Measurements from ENCODE around the gene PRR35. TPM values are rescaled to one million over a fixed set of nuclear protein-coding genes. Genes with fewer than 3 reads are reported as not detected.

Gene PRR35
- total and polyA plus RNA-seq, 8 donors: not detected

DNA sequence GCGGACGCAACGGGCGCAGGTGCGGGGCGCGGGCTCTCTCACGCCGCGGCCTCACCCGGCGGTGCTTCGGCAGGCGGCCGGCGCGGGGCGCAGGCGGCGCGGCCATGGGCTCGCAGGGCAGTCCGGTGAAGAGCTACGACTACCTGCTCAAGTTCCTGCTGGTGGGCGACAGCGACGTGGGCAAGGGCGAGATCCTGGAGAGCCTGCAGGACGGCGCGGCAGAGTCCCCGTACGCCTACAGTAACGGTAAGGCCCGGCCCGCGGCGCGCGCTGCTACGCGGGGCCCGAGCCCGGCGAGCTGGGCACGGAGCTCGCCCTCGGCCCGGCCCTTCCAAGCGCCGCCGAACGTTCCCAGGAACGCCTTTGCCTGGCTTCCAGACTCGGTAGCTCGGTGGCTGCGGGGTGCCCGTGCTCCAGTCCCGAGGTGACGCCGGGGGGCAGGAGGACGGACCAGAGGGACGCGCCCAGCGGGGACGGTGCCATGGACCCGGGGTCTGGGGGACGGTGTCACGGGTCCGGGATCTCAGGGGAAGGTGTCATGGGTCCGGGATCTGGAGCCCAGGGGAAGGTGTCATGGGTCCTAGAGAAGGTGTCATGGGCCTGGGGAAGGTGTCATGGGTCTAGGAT, 30.1 kb downstream of the PRR35 start:
- TF ChIP-seq POLR2AphosphoS5 (IDR thresholded peaks at IDR 0.05) (peak in 1 of 3 donors; percentile 10), POLR2A (IDR thresholded peaks at IDR 0.05) (no peak), EP300 (IDR thresholded peaks at IDR 0.05) (no peak)
- TF ChIP-seq, protein P1, sequence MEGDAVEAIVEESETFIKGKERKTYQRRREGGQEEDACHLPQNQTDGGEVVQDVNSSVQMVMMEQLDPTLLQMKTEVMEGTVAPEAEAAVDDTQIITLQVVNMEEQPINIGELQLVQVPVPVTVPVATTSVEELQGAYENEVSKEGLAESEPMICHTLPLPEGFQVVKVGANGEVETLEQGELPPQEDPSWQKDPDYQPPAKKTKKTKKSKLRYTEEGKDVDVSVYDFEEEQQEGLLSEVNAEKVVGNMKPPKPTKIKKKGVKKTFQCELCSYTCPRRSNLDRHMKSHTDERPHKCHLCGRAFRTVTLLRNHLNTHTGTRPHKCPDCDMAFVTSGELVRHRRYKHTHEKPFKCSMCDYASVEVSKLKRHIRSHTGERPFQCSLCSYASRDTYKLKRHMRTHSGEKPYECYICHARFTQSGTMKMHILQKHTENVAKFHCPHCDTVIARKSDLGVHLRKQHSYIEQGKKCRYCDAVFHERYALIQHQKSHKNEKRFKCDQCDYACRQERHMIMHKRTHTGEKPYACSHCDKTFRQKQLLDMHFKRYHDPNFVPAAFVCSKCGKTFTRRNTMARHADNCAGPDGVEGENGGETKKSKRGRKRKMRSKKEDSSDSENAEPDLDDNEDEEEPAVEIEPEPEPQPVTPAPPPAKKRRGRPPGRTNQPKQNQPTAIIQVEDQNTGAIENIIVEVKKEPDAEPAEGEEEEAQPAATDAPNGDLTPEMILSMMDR (IDR thresholded peaks at IDR 0.05): no peak
- H3K9me3 ChIP-seq: no peaks in the 10 kb centered on the region
- peak overlapping the region; percentile 91 to 100 (median 95) for H3K27ac ChIP-seq
- H3K4me1 ChIP-seq: peaks cover 56 to 82% (median 74%) of the 10 kb centered on the region in 4 donors
- 0 to 2% (median 1%) methylated on average over 10 to 71 of the region's 71 CpGs for WGBS, 5 donors
- H3K4me3 ChIP-seq: peak overlapping the region; percentile 76 to 89 (median 83)
- DNase-seq: peak in 1 of 2 donors; percentile 50
- H3K36me3 ChIP-seq: peaks cover 0 to 6% (median 0%) of the 10 kb centered on the region in 4 donors
- peaks cover 0 to 9% (median 0%) of the 10 kb centered on the region in 3 donors for H3K27me3 ChIP-seq
- intact Hi-C loops (cut with DNase I; ENCODE audit: low total_unique reads): no loop called here

- TF ChIP-seq, protein P1 (IDR thresholded peaks at IDR 0.05): no peak
- TF ChIP-seq POLR2AphosphoS5 (IDR thresholded peaks at IDR 0.05) (no peak), POLR2A (IDR thresholded peaks at IDR 0.05) (no peak)
- H3K27ac ChIP-seq: peak overlapping the region; percentile 91 to 100 (median 95)
- no peaks in the 10 kb centered on the region for H3K9me3 ChIP-seq
- peak overlapping the region; percentile 76 to 89 (median 83) for H3K4me3 ChIP-seq
- H3K36me3 ChIP-seq: peaks cover 0 to 6% (median 0%) of the 10 kb centered on the region in 4 donors
- H3K27me3 ChIP-seq: peaks cover 0 to 4% (median 0%) of the 10 kb centered on the region in 3 donors
- WGBS, 5 donors: 40 to 46% (median 44%) methylated on average over 10 of the region's 10 CpGs
- intact Hi-C loops (cut with DNase I; ENCODE audit: low total_unique reads): no loop called here
- DNase-seq: no peak
- peaks cover 51 to 82% (median 76%) of the 10 kb centered on the region in 4 donors for H3K4me1 ChIP-seq
These were observed 30.6 kb downstream of the PRR35 start for GRCh38 chr16:590815-591200.

- Histone ChIP-seq H3K27ac (peak overlapping the region; percentile 91 to 100 (median 95)), H3K9me3 (no peaks in the 10 kb centered on the region), H3K27me3 (no peaks in the 10 kb centered on the region), H3K4me1 (peaks cover 50 to 83% (median 78%) of the 10 kb centered on the region in 4 donors), H3K36me3 (peaks cover 0 to 7% (median 2%) of the 10 kb centered on the region in 4 donors), H3K4me3 (peak overlapping the region; percentile 76 to 89 (median 83))
- 49 to 65% (median 55%) methylated on average over 7 to 8 of the region's 8 CpGs for WGBS, 5 donors
- intact Hi-C loops (cut with DNase I; ENCODE audit: low total_unique reads): no loop called here
- TF ChIP-seq POLR2A (IDR thresholded peaks at IDR 0.05): no peak
- no peak for TF ChIP-seq EP300 (IDR thresholded peaks at IDR 0.05)
- TF ChIP-seq, protein P1 (IDR thresholded peaks at IDR 0.05): no peak
- TF ChIP-seq POLR2AphosphoS5 (IDR thresholded peaks at IDR 0.05): no peak
- DNase-seq: peak in 1 of 2 donors; percentile 45
These were observed 31.0 kb downstream of the PRR35 start for GRCh38 chr16:591231-591630.

DNA sequence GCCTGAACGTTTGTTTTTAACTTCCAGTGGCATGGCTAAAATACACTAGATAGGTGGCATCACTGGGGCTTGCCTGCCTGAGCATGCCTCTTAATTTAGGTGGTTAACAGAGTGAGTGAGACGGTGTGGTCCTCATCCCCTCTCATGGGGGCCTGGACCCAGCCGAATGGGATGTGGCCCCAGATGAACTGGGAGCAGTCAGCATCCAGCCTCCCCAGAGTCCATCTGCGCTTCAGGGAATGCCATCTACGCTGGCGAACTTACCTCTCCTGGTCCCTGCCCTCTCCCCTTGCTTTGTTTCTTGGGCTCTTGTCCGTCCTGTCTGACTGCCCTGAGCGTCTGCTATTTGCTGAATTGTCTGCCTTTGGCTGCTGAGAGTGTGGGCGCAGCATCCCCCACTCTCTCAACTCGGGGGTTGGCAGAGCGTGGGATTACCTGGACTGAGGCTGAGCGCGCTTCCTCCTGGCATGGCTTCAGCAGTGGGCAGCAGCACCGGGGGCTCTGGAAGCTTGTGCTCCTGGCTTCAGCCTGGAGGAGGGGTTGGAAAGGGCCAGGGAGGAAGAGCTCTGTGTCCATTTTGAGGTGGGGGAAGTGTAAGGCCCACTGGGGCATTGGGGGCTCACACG, 31.8 kb downstream of the PRR35 start:
- Histone ChIP-seq H3K4me1 (peaks cover 50 to 83% (median 79%) of the 10 kb centered on the region in 4 donors), H3K9me3 (no peaks in the 10 kb centered on the region), H3K27me3 (no peaks in the 10 kb centered on the region), H3K4me3 (peak overlapping the region in 1 of 4 donors; percentile 78), H3K27ac (peak overlapping the region; percentile 80 to 100 (median 94)), H3K36me3 (peaks cover 5 to 15% (median 9%) of the 10 kb centered on the region in 4 donors)
- 64 to 75% (median 71%) methylated on average over 10 to 15 of the region's 15 CpGs for WGBS, 5 donors
- TF ChIP-seq, protein P1 (IDR thresholded peaks at IDR 0.05): no peak
- no peak for TF ChIP-seq POLR2A (IDR thresholded peaks at IDR 0.05)
- no peak for TF ChIP-seq POLR2AphosphoS5 (IDR thresholded peaks at IDR 0.05)
- no peak for TF ChIP-seq EP300 (IDR thresholded peaks at IDR 0.05)
- intact Hi-C loops (cut with DNase I; ENCODE audit: low total_unique reads): no loop called here
- DNase-seq: peak in 1 of 2 donors; percentile 13

Data from stomach (tissue), 9 donors.